A673 (cell line): ENCODE measurements around the gene SRCIN1. TPM values are rescaled to one million over a fixed set of nuclear protein-coding genes. Genes with fewer than 3 reads are reported as not detected.

ENCODE experiments used
- BruUV-seq: library from RNA; stranded (reverse); fragments of 400-500 nt; replicated peaks from 2 replicates; lab custom pipeline; 2021; lab: Mats Ljungman, UMichigan
- CTCF ChIA-PET: fragments of 300-600 bp; sonication (Branson Sonifier 250); formaldehyde crosslinking; loops from one replicate; lab custom pipeline; 2022; ENCODE audit warnings: antibody characterized with exemption; lab: Charles Lee
- POLR2A ChIA-PET: fragments of 300-600 bp; sonication (Branson Sonifier 250); formaldehyde crosslinking; loops from one replicate; lab custom pipeline; 2022; ENCODE audit warnings: antibody characterized with exemption; ENCODE audit not compliant: low non-redundant PET; lab: Charles Lee
- DNase-seq: peaks from one replicate; pipeline ENCODE4 v3.0.0-alpha.2; 2015; ENCODE audit warnings: low spot score
- H3K27ac ChIP-seq: fragments of 200-600 bp; sonication (generic); 2 replicates; pipeline ENCODE4 v1.5.1; 2016; ENCODE audit warnings: mixed run types, low read depth, mild to moderate bottlenecking, mixed read lengths, antibody characterized with exemption, low read length; ENCODE audit not compliant: poor library complexity, severe bottlenecking
- H3K27me3 ChIP-seq: fragments of 200-600 bp; sonication (generic); replicated peaks from 2 replicates; pipeline ENCODE4 v1.6.1; 2017; ENCODE audit warnings: mixed run types, low read depth, mild to moderate bottlenecking, mixed read lengths, antibody characterized with exemption, low read length; ENCODE audit not compliant: insufficient read depth, poor library complexity
- H3K36me3 ChIP-seq: fragments of 200-600 bp; sonication (generic); 2 replicates; pipeline ENCODE4 v1.6.1; 2016; ENCODE audit warnings: mixed run types, mild to moderate bottlenecking, mixed read lengths, antibody characterized with exemption, low read length; ENCODE audit not compliant: insufficient read depth, poor library complexity, severe bottlenecking
- H3K4me1 ChIP-seq: fragments of 200-600 bp; sonication (generic); 2 replicates; pipeline ENCODE4 v1.6.1; 2017; ENCODE audit warnings: mixed run types, mild to moderate bottlenecking, mixed read lengths, antibody characterized with exemption, low read length; ENCODE audit not compliant: insufficient read depth, poor library complexity, severe bottlenecking
- H3K4me3 ChIP-seq: fragments of 200-600 bp; sonication (generic); 2 replicates; pipeline ENCODE4 v1.5.1; 2016; ENCODE audit warnings: low read depth, mixed run types, mild to moderate bottlenecking, mixed read lengths, low read length; ENCODE audit not compliant: poor library complexity, severe bottlenecking
- H3K9me3 ChIP-seq: fragments of 200-600 bp; sonication (generic); 2 replicates; pipeline ENCODE4 v1.6.1; 2016; ENCODE audit warnings: mixed run types, low read depth, mild to moderate bottlenecking, mixed read lengths, antibody characterized with exemption, low read length; ENCODE audit not compliant: poor library complexity, severe bottlenecking
- EZH2 ChIP-seq: fragments of 200-600 bp; sonication (generic); IDR thresholded peaks from 2 replicates; pipeline ENCODE4 v1.6.1; 2017; ENCODE audit warnings: borderline replicate concordance, low read depth, mild to moderate bottlenecking, mixed read lengths, antibody characterized with exemption, low read length; ENCODE audit not compliant: poor library complexity, severe bottlenecking
- intact Hi-C: fragments of 100-400 bp; cut with micrococcal nuclease; formaldehyde crosslinking; loops from one replicate; pipeline ENCODE4 v1.10.0; 2022; ENCODE audit not compliant: unreplicated experiment
- total RNA-seq: library from RNA; stranded (reverse); gene quantifications from 2 replicates; pipeline ENCODE4 v1.2.3, GENCODE V29; 2021
- TF ChIP-seq, protein P1 (sequence below): fragments of 300-800, 200-600 bp; sonication (generic); conservative IDR thresholded peaks from 2 replicates; pipeline ENCODE4 v1.5.1; 2017; ENCODE audit warnings: low read depth, mild to moderate bottlenecking, antibody characterized with exemption, low read length, moderate library complexity, mixed read lengths

SRCIN1 gene
- total RNA-seq, 1 experiment from 2014 or later = 1.6 TPM

GRCh38 chr17:38544839-38545209 lies 60.9 kb downstream of the SRCIN1 start:
- POLR2A ChIA-PET = no interaction called here
- DNase-seq = no peak
- intact Hi-C loops = no loop called here
- CTCF ChIA-PET = no interaction called here
- TF ChIP-seq, protein P1, sequence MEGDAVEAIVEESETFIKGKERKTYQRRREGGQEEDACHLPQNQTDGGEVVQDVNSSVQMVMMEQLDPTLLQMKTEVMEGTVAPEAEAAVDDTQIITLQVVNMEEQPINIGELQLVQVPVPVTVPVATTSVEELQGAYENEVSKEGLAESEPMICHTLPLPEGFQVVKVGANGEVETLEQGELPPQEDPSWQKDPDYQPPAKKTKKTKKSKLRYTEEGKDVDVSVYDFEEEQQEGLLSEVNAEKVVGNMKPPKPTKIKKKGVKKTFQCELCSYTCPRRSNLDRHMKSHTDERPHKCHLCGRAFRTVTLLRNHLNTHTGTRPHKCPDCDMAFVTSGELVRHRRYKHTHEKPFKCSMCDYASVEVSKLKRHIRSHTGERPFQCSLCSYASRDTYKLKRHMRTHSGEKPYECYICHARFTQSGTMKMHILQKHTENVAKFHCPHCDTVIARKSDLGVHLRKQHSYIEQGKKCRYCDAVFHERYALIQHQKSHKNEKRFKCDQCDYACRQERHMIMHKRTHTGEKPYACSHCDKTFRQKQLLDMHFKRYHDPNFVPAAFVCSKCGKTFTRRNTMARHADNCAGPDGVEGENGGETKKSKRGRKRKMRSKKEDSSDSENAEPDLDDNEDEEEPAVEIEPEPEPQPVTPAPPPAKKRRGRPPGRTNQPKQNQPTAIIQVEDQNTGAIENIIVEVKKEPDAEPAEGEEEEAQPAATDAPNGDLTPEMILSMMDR = no peak
- TF ChIP-seq EZH2 = no peak
- Histone ChIP-seq H3K9me3 (no peaks in the 10 kb centered on the region), H3K27me3 (no peaks in the 10 kb centered on the region), H3K36me3 (no peaks in the 10 kb centered on the region), H3K27ac (no peak overlapping the region), H3K4me3 (no peak overlapping the region), H3K4me1 (no peaks in the 10 kb centered on the region)
- BruUV-seq = no TSS peak

DNA sequence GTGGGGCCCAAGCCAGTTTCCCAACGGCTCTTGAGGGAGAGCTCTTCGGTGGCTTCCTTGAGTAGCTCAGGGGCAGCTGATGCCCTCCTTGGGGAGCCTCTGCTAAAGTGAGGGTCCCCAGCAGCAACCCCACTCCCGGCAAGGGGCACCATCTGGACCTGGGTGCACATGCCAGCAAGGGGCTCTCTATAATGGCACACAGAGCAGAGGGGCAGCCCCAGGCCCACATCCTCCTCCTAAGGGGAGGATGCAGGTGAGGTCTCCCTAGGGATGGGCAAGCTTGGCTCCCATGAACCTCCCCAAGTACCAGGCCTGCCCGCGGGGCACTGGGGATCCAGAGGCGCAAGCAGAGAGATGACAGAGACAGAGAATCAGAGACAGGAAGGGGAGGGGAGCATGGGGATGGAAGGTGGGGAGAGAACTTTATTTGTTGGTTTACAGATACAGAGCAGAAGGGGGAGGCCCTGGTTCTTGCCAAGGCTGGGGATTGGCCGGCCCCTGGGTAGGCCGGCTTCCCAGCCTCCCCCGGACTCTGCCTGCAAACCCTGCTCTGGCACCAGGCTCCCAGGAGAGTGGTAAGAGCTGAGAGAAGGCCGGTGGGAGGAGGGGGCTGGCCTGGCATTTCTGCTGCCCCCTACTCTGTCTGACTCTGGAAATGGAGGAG lies 61.4 kb downstream of the SRCIN1 start:
- Histone ChIP-seq H3K27ac (no peak overlapping the region), H3K4me1 (no peaks in the 10 kb centered on the region), H3K9me3 (no peaks in the 10 kb centered on the region), H3K4me3 (no peak overlapping the region), H3K36me3 (no peaks in the 10 kb centered on the region), H3K27me3 (no peaks in the 10 kb centered on the region)
- TF ChIP-seq, protein P1 = no peak
- TF ChIP-seq EZH2 = no peak
- POLR2A ChIA-PET = no interaction called here
- intact Hi-C loops = no loop called here
- CTCF ChIA-PET = no interaction called here
- BruUV-seq = no TSS peak
- DNase-seq = no peak

DNA sequence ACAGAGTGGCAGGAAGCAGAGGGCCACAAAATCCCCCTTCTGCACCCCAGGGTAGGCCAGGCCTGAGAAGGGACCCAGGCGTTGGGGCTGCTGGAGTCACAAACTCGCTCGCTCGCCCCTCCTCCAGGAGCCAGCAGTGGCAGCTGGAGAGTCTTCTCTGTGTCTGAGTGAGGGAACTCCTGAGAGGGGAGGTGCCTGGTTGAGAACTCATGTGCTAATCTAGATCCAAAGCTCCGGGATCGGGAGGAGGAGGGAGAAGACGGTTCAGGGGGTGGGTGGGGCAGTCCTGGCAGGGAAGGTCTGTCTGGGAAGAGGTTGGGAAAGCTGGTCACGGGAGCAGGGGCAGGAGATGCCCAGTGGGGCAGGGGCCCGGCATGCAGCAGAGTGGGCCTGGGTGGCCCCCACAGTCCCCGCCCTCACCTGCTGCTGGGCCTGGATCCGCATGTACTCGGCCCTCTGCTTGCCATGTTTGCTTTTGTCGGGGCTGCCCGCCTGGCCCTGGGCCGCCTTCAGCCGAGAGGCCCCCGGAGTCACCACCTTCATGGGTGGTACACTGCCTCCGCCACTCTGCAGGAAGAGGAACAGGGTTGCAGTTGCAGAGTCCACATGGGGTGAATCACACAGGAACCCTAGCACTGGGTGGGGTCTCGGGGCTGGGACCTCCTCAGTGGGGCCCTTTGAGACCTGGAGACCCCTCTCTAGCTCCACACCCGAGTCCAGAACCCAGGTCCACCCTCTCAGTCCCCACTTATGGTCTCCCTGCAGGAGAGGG lies 62.2 kb downstream of the SRCIN1 start:
- no TSS peak for BruUV-seq
- Histone ChIP-seq H3K27me3 (no peaks in the 10 kb centered on the region), H3K4me1 (no peaks in the 10 kb centered on the region), H3K36me3 (no peaks in the 10 kb centered on the region), H3K4me3 (no peak overlapping the region), H3K27ac (no peak overlapping the region), H3K9me3 (no peaks in the 10 kb centered on the region)
- POLR2A ChIA-PET = no interaction called here
- TF ChIP-seq, protein P1 = no peak
- no peak for TF ChIP-seq EZH2
- intact Hi-C loops = no loop called here
- DNase-seq = no peak
- CTCF ChIA-PET = no interaction called here
